ENCODE measurements around the gene MAST2.

Gene MAST2

GRCh38 chr1:45995298-45995697 is 191.9 kb downstream of the MAST2 start:
- DNase-seq: no peak

GRCh38 chr1:45998020-45998617 is 194.7 kb downstream of the MAST2 start:
- no peak for DNase-seq

GRCh38 chr1:45999507-45999906 is 196.1 kb downstream of the MAST2 start:
- no peak for DNase-seq

GRCh38 chr1:46001081-46001785 is 197.8 kb downstream of the MAST2 start:
- DNase-seq: no peak

GRCh38 chr1:46002551-46003150 is 199.2 kb downstream of the MAST2 start:
- no peak for DNase-seq

- DNase-seq: no peak
Measured at GRCh38 chr1:46003315-46003714, 199.9 kb downstream of the MAST2 start.

GRCh38 chr1:46004492-46004891 is 201.1 kb downstream of the MAST2 start:
- no peak for DNase-seq

GRCh38 chr1:46005594-46005993 is 202.2 kb downstream of the MAST2 start:
- no peak for DNase-seq

- DNase-seq: no peak
Measured at GRCh38 chr1:46008585-46008984, 205.2 kb downstream of the MAST2 start.

- DNase-seq: no peak
Measured at GRCh38 chr1:46010611-46011010, 207.2 kb downstream of the MAST2 start.

- DNase-seq: no peak
Measured at GRCh38 chr1:46011121-46011695, 207.8 kb downstream of the MAST2 start.

- no peak for DNase-seq
Measured at GRCh38 chr1:46012236-46012635, 208.8 kb downstream of the MAST2 start.

- DNase-seq: no peak
Measured at GRCh38 chr1:46013581-46013980, 210.2 kb downstream of the MAST2 start.

GRCh38 chr1:46017876-46018503 is 214.6 kb downstream of the MAST2 start:
- no peak for DNase-seq

GRCh38 chr1:46019348-46019747 is 215.9 kb downstream of the MAST2 start:
- DNase-seq: no peak

GRCh38 chr1:46020010-46020409 is 216.6 kb downstream of the MAST2 start:
- no peak for DNase-seq

GRCh38 chr1:46021046-46021996 is 217.9 kb downstream of the MAST2 start:
- DNase-seq: no peak

- DNase-seq: no peak
Measured at GRCh38 chr1:46026531-46026930, 223.1 kb downstream of the MAST2 start.

GRCh38 chr1:46027788-46028573 is 224.6 kb downstream of the MAST2 start:
- DNase-seq: no peak

- DNase-seq: no peak
Measured at GRCh38 chr1:46030074-46030870, 226.9 kb downstream of the MAST2 start.

All from T-helper 9 cell (primary cell).